Neural crest cell (in vitro differentiated cells): ENCODE results near the gene PLB1. TPM values are rescaled to one million over a fixed set of nuclear protein-coding genes. Genes with fewer than 3 reads are reported as not detected.

Source experiments
- DNase-seq: peaks from one replicate; pipeline ENCODE4 v3.0.0; 2021; ENCODE audit warnings: low read depth, mixed read lengths, low spot score
- H3K27ac Mint-ChIP-seq: one replicate; pipeline ENCODE4 v1.8.0; 2021; ENCODE audit warnings: mild to moderate bottlenecking, mixed read lengths; ENCODE audit not compliant: unreplicated experiment
- H3K27me3 Mint-ChIP-seq: 2 replicates; pipeline ENCODE4 v1.8.0; 2021; ENCODE audit warnings: low read depth, mild to moderate bottlenecking, mixed read lengths
- H3K36me3 Mint-ChIP-seq: 2 replicates; pipeline ENCODE4 v1.8.0; 2021; ENCODE audit warnings: low read depth, mild to moderate bottlenecking, mixed read lengths
- H3K4me1 Mint-ChIP-seq: 2 replicates; pipeline ENCODE4 v1.8.0; 2021; ENCODE audit warnings: mixed read lengths
- H3K4me3 Mint-ChIP-seq: one replicate; pipeline ENCODE4 v1.8.0; 2021; ENCODE audit warnings: mild to moderate bottlenecking, mixed read lengths
- H3K9me3 Mint-ChIP-seq: 2 replicates; pipeline ENCODE4 v1.8.0; 2021; ENCODE audit warnings: mixed read lengths
- total RNA-seq: library from RNA; stranded (reverse); gene quantifications from 2 replicates; pipeline ENCODE4 v1.2.1, GENCODE V29; 2021
- TF ChIP-seq, protein P1 (sequence below): fragments of 200-600 bp; sonication (generic); conservative IDR thresholded peaks from 2 replicates; pipeline ENCODE4 v1.5.0; 2021; ENCODE audit warnings: antibody characterized with exemption, mild to moderate bottlenecking

Gene PLB1
- total RNA-seq, 1 donor from 2014 or later, result 0.16 TPM

DNA sequence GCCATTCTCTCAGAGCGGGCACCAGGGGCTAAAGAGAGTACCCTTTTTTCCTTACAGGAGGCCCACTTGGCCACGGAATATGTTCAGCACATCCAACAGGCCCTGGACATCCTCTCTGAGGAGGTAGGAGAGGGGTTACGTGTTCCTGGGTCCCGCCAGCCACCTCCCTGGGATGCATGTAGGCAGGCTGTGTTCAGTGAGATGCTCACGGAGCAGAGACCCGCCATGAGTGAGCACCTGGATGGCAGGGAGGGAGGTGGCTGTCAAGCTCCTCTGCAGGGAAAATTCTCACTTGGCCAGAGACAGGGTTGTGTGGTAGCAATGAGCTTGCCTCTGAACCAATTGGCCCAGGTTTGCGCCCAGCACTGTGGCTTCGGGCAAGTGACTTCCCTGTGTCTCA lies 132.6 kb downstream of the PLB1 start:
- peaks cover 23% of the 10 kb centered on the region for H3K4me1 Mint-ChIP-seq
- H3K36me3 Mint-ChIP-seq, result no peaks in the 10 kb centered on the region
- H3K27ac Mint-ChIP-seq, result no peak overlapping the region
- peaks cover 58% of the 10 kb centered on the region for H3K27me3 Mint-ChIP-seq
- TF ChIP-seq, protein P1, sequence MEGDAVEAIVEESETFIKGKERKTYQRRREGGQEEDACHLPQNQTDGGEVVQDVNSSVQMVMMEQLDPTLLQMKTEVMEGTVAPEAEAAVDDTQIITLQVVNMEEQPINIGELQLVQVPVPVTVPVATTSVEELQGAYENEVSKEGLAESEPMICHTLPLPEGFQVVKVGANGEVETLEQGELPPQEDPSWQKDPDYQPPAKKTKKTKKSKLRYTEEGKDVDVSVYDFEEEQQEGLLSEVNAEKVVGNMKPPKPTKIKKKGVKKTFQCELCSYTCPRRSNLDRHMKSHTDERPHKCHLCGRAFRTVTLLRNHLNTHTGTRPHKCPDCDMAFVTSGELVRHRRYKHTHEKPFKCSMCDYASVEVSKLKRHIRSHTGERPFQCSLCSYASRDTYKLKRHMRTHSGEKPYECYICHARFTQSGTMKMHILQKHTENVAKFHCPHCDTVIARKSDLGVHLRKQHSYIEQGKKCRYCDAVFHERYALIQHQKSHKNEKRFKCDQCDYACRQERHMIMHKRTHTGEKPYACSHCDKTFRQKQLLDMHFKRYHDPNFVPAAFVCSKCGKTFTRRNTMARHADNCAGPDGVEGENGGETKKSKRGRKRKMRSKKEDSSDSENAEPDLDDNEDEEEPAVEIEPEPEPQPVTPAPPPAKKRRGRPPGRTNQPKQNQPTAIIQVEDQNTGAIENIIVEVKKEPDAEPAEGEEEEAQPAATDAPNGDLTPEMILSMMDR, result no peak
- no peaks in the 10 kb centered on the region for H3K9me3 Mint-ChIP-seq
- DNase-seq, result no peak
- H3K4me3 Mint-ChIP-seq, result no peak overlapping the region

DNA sequence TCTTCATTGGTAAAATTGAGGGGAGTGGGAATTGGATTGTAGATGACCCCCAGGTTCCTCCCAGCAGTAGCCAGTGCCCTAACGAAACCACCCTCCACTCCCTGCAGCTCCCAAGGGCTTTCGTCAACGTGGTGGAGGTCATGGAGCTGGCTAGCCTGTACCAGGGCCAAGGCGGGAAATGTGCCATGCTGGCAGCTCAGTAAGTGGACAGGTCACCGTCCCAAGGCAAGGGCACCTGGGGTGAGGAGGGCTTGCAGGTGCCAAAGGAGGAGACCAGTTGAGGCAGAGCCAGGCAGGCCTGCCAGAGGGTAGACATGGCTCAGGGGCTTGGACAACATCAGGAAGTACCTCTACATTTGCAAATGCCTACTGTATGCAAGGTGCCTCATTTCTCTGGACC lies 133.1 kb downstream of the PLB1 start:
- H3K27me3 Mint-ChIP-seq, result peaks cover 61% of the 10 kb centered on the region
- TF ChIP-seq, protein P1, result no peak
- H3K9me3 Mint-ChIP-seq, result no peaks in the 10 kb centered on the region
- no peaks in the 10 kb centered on the region for H3K36me3 Mint-ChIP-seq
- H3K4me3 Mint-ChIP-seq, result no peak overlapping the region
- peaks cover 26% of the 10 kb centered on the region for H3K4me1 Mint-ChIP-seq
- H3K27ac Mint-ChIP-seq, result no peak overlapping the region
- no peak for DNase-seq

- Mint-ChIP-seq H3K36me3 (no peaks in the 10 kb centered on the region), H3K4me3 (no peak overlapping the region), H3K9me3 (no peaks in the 10 kb centered on the region), H3K27ac (no peak overlapping the region), H3K4me1 (peaks cover 18% of the 10 kb centered on the region), H3K27me3 (peaks cover 55% of the 10 kb centered on the region)
- DNase-seq, result no peak
- TF ChIP-seq, protein P1, result no peak
These were observed 134.1 kb downstream of the PLB1 start for GRCh38 chr2:28629910-28630309.

- Mint-ChIP-seq H3K9me3 (no peaks in the 10 kb centered on the region), H3K4me3 (no peak overlapping the region), H3K27me3 (peaks cover 51% of the 10 kb centered on the region), H3K27ac (no peak overlapping the region), H3K36me3 (no peaks in the 10 kb centered on the region), H3K4me1 (peaks cover 13% of the 10 kb centered on the region)
- no peak for DNase-seq
- TF ChIP-seq, protein P1, result no peak
These were observed 134.5 kb downstream of the PLB1 start for GRCh38 chr2:28630341-28630740.

DNA sequence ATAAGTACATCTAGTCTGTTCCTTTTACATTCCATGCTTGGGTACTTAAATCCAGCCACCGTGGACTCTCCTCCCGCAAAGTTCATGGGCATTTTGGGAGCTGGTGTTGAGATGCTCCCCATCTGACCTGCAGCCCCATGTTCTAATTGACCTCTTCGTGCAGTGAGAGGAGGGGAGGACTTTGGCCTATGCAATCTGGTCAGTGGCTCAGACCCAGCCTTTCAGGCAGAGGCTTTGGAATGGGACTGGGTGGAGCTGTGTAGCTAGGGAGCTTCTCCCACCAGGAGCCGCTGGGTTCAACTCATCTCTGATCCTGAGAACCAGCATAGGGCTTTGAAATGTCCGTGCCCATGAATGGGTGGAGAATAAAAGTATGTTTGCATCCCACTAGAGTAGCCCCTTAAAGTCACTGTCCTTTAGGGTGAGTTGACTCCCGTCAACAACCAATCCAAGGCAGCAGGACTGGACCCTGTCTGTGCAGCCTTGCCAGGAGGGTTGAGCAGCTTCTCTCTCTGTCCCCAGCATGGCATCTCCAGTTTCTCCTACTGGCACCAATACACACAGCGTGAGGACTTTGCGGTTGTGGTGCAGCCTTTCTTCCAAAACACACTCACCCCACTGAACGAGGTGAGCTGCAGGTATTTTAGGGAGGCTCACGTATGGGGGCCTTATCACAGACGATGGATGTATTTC lies 135.8 kb downstream of the PLB1 start:
- Mint-ChIP-seq H3K27ac (no peak overlapping the region), H3K27me3 (peaks cover 44% of the 10 kb centered on the region), H3K4me1 (peaks cover 9% of the 10 kb centered on the region), H3K4me3 (no peak overlapping the region), H3K9me3 (no peaks in the 10 kb centered on the region), H3K36me3 (no peaks in the 10 kb centered on the region)
- DNase-seq, result no peak
- TF ChIP-seq, protein P1, result no peak
